Stimulated activated CD4-positive, alpha-beta T cell treated with anti-CD3 and anti-CD28 coated beads, Interleukin-1b, Interleukin-23, amount 100 ng/mL, for 48 hours (primary cell): Measurements from ENCODE around the gene DLL1.

Experiments
- DNase-seq: peaks from one replicate; pipeline ENCODE4 v3.0.0-alpha.2; 2020

The DLL1 gene

DNA sequence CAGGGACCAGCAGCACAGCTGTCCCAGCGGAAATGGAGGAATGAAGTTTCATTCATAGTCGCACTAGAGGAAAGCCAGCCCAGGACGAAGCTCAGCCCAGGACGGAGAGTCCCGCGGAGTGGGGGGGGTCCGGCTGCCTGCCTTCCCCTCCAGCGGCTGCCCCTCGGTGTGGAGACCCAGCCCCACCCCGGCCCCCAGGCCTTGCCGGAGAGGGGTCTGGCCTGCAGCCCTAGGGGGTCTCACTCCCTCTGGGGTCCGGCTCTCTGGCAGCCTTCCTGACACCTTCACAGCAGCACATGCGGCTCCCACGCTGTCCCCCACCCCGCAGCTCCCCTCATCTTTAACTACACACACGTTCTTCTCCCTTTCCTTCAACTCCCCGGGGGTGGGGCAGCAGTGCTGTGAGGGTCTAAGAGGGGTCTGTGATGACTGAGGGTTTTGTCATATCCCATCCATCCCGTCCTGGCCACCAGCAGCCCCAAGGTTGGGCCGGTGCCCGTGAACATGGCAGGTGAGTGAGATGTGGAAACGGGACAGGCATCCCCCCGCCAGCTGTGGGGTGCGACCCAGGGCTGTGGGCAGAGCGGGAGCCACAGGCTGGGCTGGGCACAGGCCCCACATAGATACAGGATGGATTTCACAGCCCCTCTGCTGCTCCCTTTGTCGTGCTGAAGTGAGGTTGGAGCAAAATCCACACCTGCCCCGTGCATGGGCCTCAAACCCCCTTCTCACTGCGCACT is 41.8 kb downstream of the DLL1 start:
- DNase-seq, result no peak

DNA sequence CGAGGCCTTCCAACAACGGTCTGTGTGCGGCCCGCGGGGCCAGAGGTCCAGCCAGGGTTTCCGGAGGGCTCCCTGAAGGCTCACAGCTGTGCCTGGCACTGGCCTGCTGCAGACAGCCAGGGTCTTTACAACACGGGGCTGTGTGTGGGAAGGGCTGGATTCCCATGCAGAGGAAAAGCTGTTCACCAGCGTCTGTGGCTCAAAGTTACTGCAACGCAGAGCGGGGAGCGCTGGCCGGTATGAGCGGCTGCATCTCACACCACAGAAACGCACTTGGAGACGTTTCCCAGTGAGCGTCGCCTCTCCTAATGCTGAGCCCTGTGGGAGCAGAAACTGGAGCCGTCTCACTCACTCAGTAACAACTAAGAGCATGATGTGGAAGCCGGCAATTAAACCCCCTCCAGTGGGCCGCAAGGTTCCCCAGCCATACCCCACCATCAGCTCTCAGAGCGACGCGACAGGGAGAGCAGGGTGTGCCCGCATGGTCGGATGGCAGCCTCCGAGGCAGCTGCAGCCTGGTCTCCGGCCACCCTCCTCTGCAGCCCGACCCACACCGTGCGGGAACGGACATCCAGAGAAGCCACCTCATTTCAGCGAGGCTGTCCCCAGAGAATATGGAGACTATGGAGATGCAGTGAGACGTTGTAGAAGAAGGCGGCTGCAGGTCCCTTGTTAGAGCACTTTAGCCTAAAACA is 42.6 kb downstream of the DLL1 start:
- no peak for DNase-seq

DNA sequence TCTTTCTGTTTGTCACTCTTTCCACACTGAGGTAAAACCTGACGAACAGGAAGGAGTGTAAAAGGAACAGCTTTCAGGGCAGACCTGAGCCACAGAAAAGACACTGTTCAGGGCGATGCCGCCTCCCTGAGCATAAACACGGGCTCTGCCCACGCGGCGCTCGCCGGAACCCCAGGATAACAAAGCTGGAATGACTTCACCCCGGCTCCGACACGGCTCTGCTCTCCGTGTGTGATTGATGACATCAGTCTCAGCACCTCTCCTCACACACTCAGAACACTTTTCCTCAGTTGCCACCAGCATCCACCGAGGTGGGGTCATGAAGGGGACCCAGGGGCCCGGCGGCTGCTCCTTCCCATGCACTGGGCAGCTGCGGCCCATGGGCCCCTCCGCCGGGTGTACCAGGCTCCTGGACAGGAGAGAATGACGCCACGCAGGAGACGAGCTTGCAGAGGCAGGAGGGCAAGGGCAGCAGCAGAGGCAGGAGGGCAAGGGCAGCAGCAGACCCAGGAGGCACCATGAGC is 43.6 kb downstream of the DLL1 start:
- no peak for DNase-seq

DNA sequence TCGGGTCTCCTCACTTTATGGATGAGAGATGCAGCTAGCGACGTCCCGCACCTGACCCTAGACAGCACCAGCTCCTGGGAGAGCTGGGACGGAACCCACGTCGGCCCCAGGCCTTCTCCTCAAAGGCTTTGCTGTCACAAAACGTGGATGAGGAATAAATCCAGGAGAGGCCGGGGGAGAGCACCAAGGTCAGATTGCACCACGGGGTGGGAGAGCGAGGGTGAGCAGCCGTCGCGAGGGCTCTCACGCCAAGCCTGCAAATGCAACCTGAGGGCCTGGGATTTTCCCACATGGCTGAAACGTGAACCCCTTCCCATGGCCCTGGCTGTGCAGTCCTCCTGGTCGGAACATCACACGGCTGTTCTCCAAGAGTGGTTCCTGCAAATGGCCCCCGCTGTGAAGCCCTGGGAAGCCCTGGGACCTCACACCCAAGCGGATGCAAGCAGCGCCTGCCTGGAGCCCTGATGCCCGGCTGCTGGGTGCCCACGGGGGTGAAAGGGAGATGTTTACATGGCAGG is 45.3 kb downstream of the DLL1 start:
- no peak for DNase-seq

DNA sequence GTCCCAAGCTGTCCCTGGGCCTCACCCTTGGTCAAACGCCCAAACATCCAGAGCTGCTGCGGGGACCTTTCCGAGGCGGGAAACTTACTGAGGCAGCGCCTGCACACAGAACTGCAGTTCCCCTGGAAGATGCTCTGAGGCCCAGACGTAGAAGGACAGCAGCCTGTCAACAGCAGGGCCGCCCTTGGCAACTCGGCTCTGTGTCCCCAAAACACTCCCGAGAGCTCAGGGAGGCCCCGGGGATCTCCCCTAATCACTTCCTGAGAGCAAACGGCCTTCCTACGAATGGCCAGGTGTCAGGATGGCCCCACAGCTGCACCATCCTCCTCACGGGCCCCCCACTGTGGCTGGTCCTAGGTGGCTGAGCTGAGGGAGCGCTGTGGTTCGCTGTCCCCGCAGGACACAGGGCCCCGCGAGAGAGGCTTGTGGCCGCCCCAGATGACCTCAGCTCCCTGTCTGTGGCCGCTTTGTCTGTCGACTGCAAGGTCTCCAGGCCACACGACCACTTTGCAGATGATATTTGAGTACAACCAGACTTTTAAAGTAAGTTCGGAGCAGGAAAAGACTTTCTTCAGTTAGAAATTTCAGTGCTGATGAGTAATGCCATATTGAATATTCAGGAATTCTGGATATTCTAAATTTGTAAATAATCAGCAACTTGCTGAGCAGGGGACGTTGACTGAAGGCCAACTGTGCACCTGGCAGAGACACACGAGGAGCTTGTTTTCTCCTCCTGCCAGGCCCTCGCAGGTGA is 46.0 kb downstream of the DLL1 start:
- no peak for DNase-seq

DNA sequence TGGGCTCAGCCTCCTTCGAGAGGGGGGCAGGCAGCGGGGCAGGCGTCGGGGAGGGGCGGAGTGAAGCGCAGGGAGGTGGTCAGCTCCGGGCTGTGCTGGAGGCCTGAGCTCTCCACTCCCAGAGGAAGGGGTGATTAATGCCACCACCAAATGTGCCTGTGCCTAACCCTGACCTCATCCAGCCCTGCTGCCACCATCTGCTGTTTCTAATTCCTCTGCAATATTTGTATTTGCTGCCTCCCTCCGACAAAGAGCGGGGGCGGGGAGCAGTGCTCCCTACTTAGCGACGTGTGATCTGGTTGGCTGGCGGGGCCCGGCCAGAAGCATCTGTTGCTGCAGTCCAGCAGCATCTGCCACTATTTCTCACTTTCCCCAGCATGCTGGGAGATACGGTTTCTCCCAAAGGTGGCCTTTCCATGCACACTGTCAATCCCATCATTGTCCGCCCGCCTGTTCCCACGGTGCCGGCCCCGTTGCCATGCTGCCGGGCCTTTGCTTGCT is 47.0 kb downstream of the DLL1 start:
- no peak for DNase-seq

DNA sequence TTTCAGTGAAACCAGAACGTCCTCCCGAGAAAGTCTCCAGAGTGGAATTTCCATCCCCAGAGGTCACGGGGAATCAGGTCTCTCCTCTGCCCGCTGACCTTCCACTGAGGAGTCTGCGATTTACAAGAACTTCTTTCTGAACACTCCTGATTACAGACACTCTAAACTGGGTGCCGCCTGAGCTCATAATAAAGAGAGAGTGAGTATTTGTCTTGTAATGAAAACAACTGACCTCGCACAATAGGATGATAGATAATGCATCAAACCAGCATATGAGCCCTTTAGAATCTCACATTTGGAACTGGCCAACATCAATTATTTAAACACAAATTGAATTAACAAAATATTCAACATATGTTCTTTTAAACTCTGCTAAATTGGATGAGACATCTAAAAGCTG is 47.5 kb downstream of the DLL1 start:
- no peak for DNase-seq

DNA sequence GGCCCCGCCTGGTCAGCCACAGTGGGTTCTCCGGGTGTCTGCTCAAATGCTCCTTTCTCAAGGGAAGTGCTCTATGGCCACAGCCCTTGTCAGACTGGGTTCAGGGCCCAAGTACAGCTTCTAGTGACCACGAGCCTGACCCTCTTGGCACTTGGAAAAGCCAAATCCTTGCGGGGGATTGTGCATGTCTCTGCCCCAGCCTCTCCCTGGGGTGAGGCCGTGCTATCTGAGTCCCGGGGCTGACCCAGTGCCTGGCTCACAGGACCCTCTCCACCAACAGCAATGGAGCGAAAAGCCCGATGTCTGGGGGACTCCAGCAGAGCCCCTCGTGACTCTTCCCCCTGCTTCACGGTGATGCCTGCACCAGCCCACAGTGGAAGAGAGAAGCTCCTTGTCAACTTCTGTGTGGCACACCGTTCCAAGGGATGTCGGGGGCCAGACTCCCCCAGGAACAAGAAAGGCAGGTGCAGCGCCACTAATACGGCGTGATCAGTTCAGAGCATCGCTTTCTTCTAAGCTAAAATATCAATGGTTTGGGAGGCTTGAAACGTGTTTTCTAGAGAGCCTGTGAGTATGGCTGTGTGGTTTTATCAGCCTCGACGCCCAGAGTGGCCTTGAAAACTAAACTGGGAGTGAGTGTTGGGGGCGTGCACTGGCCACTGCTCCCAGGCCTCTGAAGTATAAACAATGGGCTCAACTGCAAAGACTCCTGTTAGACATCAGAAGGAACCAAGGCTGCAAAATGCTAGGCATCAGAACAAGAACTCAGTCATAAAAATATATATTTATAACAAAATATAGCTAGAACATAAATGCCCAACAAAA is 51.9 kb downstream of the DLL1 start:
- DNase-seq, result no peak

DNA sequence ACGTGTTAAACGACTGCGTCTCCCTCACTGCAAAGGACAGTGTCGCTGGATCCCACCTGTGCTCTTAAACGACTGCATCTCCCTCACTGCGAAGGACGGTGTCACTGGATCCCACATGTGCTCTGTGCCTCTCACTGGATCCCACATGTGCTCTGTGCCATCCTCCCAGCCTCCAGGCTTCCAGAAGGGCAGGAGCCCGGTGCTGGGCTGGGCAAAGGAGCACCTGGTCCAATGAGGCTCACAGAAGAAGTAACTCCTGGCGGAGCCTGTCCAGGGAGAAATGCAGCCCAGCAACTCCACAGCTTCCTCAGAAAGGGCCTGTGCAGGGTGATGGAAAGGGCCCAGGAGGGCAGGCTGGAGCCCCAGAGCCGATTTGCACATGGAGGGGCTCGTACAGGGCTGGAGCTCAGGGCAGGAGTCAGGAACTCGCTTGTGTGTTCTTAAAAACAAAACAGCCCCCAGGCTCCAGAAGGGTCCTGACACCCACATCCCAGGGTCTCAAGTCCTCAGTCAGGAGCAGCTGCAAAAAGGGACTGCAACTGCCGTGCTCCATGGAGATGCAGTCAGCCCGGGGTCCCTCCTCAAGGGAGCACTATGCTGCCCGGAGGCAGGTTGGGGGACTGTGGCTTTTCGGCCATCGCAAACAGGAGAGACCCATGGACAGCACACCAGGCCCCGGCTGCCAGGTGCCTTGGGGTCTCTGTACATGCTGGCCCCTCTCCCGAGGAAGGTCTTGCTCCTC is 52.7 kb downstream of the DLL1 start:
- no peak for DNase-seq

DNA sequence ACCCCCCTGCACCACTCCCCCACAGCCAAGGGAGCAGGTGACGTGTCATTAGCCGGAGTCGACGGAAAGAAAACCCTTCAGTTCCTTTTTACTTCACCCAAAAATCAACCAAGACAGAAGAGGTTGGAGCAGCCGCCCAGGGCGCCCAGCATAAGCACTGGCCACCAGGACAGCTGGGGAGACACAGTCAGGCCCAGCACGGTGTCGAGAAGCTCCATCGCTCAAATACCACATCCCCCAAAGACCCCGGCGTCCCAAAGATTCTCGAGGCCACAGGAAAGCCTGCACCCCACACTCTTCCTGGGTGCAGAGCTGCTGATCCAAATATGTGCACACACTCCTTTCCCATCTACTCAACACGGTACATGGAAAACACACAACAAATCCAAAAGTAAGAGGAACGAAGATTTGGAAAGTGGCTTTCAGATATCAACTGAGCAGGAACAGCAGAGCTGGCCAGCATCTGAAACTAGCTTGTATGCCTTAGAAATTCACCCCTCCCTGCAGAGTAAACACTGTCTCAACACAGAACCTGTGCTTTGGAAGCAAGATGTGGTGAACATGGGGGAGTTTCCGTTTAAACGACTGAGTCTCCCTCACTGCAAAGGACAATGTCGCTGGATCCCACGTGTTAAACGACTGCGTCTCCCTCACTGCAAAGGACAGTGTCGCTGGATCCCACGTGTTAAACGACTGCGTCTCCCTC is 54.6 kb downstream of the DLL1 start:
- DNase-seq, result no peak

DNA sequence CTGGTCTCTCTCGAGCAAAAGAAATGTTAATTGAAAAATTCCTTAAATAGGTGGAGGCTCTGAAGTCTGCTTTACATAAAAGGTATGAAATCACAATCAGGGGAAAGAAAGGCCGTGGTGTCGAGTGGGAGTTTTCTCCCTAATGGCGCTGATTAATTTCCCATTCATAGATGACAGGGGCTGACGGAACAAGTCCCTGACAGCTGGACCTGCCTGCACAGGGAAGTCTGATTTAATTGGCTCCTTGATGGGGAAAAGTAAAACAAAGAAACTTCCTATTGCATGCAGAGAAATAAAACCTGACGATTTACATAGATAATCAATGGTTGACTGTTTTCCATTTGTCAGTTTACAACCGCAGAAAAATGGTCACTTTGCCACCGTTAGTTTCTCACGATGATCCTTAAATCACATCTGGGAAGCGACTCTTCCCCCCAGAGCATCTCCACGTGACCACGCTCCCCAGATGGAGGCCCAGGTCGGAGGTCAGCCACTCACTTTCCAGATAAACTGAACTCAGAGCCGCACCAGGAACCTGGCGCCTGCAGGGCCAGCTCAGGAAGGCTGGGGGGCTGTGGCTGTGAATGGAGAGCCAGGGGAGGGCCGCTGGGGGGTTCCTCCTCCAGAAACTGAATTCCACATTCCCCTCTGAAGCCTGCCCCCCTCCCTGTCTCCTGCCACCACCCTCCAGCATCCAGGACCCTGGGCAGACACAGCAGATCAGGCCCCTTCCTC is 55.3 kb downstream of the DLL1 start:
- no peak for DNase-seq

DNA sequence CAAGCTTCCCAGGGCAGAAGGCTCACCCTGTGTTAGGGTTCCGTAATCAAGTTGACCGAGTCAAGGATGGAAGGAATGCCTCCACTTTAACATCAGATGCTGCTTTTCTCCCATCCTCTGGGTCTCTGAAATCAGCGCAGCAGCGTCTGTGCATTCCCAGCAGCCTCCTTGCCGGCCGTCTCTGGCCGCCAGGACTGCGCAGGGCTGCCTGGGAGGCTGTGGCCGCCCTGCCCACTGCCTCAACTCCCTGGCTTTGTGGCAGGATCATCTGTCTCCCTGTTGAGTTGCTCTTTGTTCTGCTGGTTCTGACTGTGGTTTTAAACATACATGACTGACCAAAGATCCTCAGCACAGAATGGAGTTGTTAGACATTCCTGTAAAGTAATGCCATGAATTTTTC is 56.5 kb downstream of the DLL1 start:
- DNase-seq, result no peak

DNA sequence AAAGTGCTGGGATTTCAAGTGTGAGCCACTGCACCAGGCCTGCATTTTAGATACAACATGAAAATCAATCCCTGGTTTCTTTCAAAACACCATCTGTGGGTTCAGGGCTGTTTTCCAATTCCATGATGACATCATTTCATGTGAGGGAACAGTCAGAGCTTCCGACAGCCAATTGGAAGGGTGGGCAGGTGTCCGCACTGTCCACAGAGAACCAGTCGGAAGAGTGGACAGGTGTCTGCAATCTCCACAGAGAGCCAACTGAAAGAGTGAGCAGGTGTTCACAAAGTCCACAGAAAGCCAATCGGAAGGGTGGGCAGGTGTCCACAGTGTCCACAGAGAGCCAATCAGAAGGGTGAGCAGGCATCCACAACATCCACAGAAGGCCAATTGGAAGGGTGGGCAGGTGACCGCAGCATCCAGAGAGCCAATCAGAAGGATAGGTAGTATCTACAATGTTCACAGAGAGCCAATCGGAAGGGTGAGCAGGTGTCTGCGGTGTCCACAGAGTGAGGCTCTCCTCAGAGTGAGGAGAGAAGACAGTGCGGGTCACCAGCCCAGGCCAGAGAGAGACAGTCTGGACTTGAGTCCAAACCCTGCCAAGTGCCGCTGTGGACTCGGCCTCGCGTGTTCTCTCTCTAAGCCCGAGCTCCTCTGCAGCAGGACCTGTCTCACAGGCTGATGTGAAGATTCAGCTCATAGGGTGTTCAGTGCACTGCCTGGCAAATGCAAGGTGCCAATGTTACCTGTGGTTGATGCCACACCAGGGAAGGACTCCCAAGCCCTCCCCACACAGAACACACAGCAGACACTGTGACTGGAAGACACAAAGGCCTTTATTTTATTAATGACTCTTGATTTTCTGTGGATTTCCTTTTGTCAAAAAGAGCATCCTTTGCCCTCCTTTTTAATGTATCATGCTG is 57.3 kb downstream of the DLL1 start:
- no peak for DNase-seq
